ENCODE data around the gene IFT25. TPM values are rescaled to one million over a fixed set of nuclear protein-coding genes. Genes with fewer than 3 reads are reported as not detected.

The IFT25 gene
- total and polyA plus RNA-seq, 2 donors (not counting 3 experiments of a cell fraction or from before 2014, with no cell fraction given) = 13.0 to 34.0 TPM

- no peaks in the 10 kb centered on the region for H3K9me1 ChIP-seq (replicated peaks; ENCODE audit: control insufficient read depth, extremely low read depth, insufficient read depth, low read length)
- no peaks in the 10 kb centered on the region for H3K27me3 ChIP-seq (ENCODE audit: control insufficient read depth in 2 of 2, insufficient read depth in 2 of 2, low read length in 2 of 2)
- no peak overlapping the region for H2AFZ ChIP-seq (ENCODE audit: low read depth, low read length)
- BruUV-seq (replicated peaks) = no TSS peak
- no peak overlapping the region for H3K27ac ChIP-seq (ENCODE audit: insufficient read depth, low read depth, low read length)
- FAIRE-seq = no peak
- intact Hi-C loops (cut with micrococcal nuclease) = no loop called here
- CTCF ChIA-PET = interaction anchor here (1.7 kb wide), 1 partner anchor 14 kb away, joined by 3 read pairs; the partner anchor contains the start of gene IFT25
- POLR2A ChIA-PET = no interaction called here
- no peak overlapping the region for H3K4me3 ChIP-seq (replicated peaks in 1 of 3; ENCODE audit: insufficient read depth in 1 of 3, low read depth in 1 of 3, low read length in 3 of 3)
- no peak overlapping the region for H3K9ac ChIP-seq (replicated peaks; ENCODE audit: extremely low read depth, insufficient read depth, low read length)
- H3K4me1 ChIP-seq (ENCODE audit: control insufficient read depth, extremely low read depth, insufficient read depth, low read length) = no peaks in the 10 kb centered on the region
- dilution Hi-C loops (cut with MboI; ENCODE audit: extremely low pct_ligation_motif_present, low sequenced_read_pairs) = no loop called here
- peaks cover 2 to 3% of the 10 kb centered on the region in 2 experiments for H3K36me3 ChIP-seq (ENCODE audit: control insufficient read depth in 2 of 2, extremely low read depth in 1 of 2, insufficient read depth in 2 of 2, low read length in 2 of 2)
- no peaks in the 10 kb centered on the region for H3K79me2 ChIP-seq (ENCODE audit: control insufficient read depth, insufficient read depth, low read length)
- no peak for DNase-seq (ENCODE audit: low read depth, low spot score)
- TF ChIP-seq CTCF (IDR thresholded peaks at IDR 0.05; ENCODE audit: extremely low read depth in 1 of 2, insufficient read depth in 1 of 2, low read depth in 1 of 2, low read length in 2 of 2) = no peak
- no peak for TF ChIP-seq FOS (IDR thresholded peaks at IDR 0.05; ENCODE audit: borderline replicate concordance, insufficient read depth, low read length)
- TF ChIP-seq EZH2 (IDR thresholded peaks at IDR 0.05; ENCODE audit: borderline replicate concordance, low read depth, low read length, severe bottlenecking) = no peak
- TF ChIP-seq POLR2A (IDR thresholded peaks at IDR 0.05; ENCODE audit: low read depth, low read length) = no peak
- TF ChIP-seq GATA2 (IDR thresholded peaks at IDR 0.05; ENCODE audit: insufficient read depth, insufficient read length, low read depth, low read length) = no peak
- TF ChIP-seq MYC (IDR thresholded peaks at IDR 0.05; ENCODE audit: low read depth, low read length) = no peak
- TF ChIP-seq MAX (IDR thresholded peaks at IDR 0.05; ENCODE audit: insufficient read depth, insufficient read length) = no peak
- TF ChIP-seq JUN (IDR thresholded peaks at IDR 0.05; ENCODE audit: borderline replicate concordance, insufficient read depth, insufficient read length, low read depth) = no peak
- TF ChIP-seq POLR2AphosphoS5 (IDR thresholded peaks at IDR 0.05; ENCODE audit: insufficient read depth, low read depth, low read length) = no peak
- no peak overlapping the region for H3K4me2 ChIP-seq (ENCODE audit: insufficient read depth, low read length)
- no peaks in the 10 kb centered on the region for H3K9me3 ChIP-seq (replicated peaks; ENCODE audit: control insufficient read depth, insufficient read depth, low read length)
- no peaks in the 10 kb centered on the region for H4K20me1 ChIP-seq (replicated peaks; ENCODE audit: control insufficient read depth, extremely low read depth, insufficient read depth, low read length)
These were observed 14.0 kb downstream of the IFT25 start for GRCh38 chr1:53931523-53931922.

All from endothelial cell of umbilical vein (primary cell).